SU-DHL-6 (cell line): ENCODE results near the gene SOD1.
"Not testable (repeated sequence)": the region's sequence is repeated elsewhere in the genome, so short reads cannot be mapped to it uniquely, and the experiment has no call there.

ENCODE experiments used
- H2AFZ ChIP-seq: fragments of 200-600 bp; sonication (generic); 2 replicates; pipeline ENCODE4 v1.6.1; 2014; ENCODE audit warnings: low read depth, mild to moderate bottlenecking, moderate library complexity, mixed read lengths, antibody characterized with exemption, low read length; ENCODE audit not compliant: severe bottlenecking
- H3F3A ChIP-seq: fragments of 200-600 bp; shearing (Covaris generic); 2 replicates; pipeline ENCODE4 v1.6.0; 2016; ENCODE audit warnings: antibody characterized with exemption, mild to moderate bottlenecking; ENCODE audit not compliant: insufficient read depth
- H3K27ac ChIP-seq: fragments of 200-600 bp; sonication (generic); 2 replicates; pipeline ENCODE4 v1.5.1; 2016; ENCODE audit warnings: low read depth, mild to moderate bottlenecking, low read length, moderate library complexity, mixed read lengths
- H3K27me3 ChIP-seq: fragments of 200-600 bp; sonication (generic), shearing (Covaris generic); 2 replicates; pipeline ENCODE4 v1.6.0; 2014; ENCODE audit warnings: mild to moderate bottlenecking, low read length
- H3K36me3 ChIP-seq: fragments of 200-600 bp; sonication (generic); 2 replicates; pipeline ENCODE4 v1.6.1; 2014; ENCODE audit warnings: mild to moderate bottlenecking, low read length, mixed read lengths
- H3K4me2 ChIP-seq: fragments of 300-600, 200-600 bp; shearing (Covaris generic), sonication (generic); 2 replicates; pipeline ENCODE4 v1.6.0; 2014; ENCODE audit warnings: low read length, low read depth, mild to moderate bottlenecking; ENCODE audit not compliant: poor library complexity, severe bottlenecking
- H3K4me3 ChIP-seq: fragments of 200-600 bp; sonication (generic); 2 replicates; pipeline ENCODE4 v1.5.1; 2014; ENCODE audit warnings: antibody characterized with exemption, low read length, mild to moderate bottlenecking, mixed read lengths; ENCODE audit not compliant: insufficient read depth, poor library complexity, severe bottlenecking
- H3K79me2 ChIP-seq: fragments of 200-600 bp; sonication (generic); 2 replicates; pipeline ENCODE4 v1.6.1; 2014; ENCODE audit warnings: mild to moderate bottlenecking, low read length, moderate library complexity; ENCODE audit not compliant: insufficient read depth
- H3K9ac ChIP-seq: fragments of 200-600 bp; sonication (generic); 2 replicates; pipeline ENCODE4 v1.7.0; 2014; ENCODE audit warnings: mild to moderate bottlenecking, low read length
- H3K9me2 ChIP-seq: fragments of 200-600 bp; sonication (generic); replicated peaks from 2 replicates; pipeline ENCODE4 v1.6.1; 2014; ENCODE audit warnings: low read length; ENCODE audit not compliant: insufficient read depth
- H3K9me3 ChIP-seq: fragments of 200-600 bp; sonication (generic); 2 replicates; pipeline ENCODE4 v1.6.1; 2014; ENCODE audit warnings: low read length, mixed read lengths; ENCODE audit not compliant: insufficient read depth
- H4K20me1 ChIP-seq: fragments of 200-600 bp; sonication (generic); 2 replicates; pipeline ENCODE4 v1.6.1; 2014; ENCODE audit warnings: low read depth, mild to moderate bottlenecking, antibody characterized with exemption, low read length, moderate library complexity, mixed read lengths
- EZH2phosphoT487 ChIP-seq: fragments of 200-600 bp; sonication (generic), shearing (Covaris generic); conservative IDR thresholded peaks from 2 replicates; pipeline ENCODE4 v1.6.1; 2018; ENCODE audit warnings: mild to moderate bottlenecking, antibody characterized with exemption, low read length, moderate library complexity, mixed read lengths
- TF ChIP-seq, protein P1 (sequence below): fragments of 200-600 bp; sonication (generic); IDR thresholded peaks from one replicate; pipeline ENCODE4 v1.5.1; 2017; ENCODE audit warnings: antibody characterized with exemption, mild to moderate bottlenecking, low read length, moderate library complexity; ENCODE audit not compliant: insufficient read depth, poor library complexity, severe bottlenecking

The SOD1 gene

DNA sequence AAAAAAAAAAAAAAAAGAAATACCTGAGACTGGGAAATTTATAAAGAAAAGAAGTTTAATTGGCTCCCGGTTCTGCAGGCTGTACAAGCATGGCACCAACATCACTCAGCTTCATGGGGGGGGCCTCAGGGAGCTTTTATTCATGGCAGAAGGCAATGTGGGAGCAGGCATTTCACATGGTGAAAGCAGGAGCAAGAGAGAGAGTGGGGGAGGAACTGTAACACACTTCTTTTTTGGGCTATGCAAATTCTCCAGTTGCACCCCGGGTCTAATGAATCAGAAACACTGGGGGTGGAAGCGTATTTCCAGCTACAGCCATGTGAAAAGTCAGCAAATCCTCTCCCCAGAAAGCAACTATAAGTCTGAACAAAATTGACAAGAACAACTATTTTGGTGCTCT lies 11.8 kb upstream of the SOD1 start:
- H3K79me2 ChIP-seq, result no peaks in the 10 kb centered on the region
- TF ChIP-seq, protein P1, sequence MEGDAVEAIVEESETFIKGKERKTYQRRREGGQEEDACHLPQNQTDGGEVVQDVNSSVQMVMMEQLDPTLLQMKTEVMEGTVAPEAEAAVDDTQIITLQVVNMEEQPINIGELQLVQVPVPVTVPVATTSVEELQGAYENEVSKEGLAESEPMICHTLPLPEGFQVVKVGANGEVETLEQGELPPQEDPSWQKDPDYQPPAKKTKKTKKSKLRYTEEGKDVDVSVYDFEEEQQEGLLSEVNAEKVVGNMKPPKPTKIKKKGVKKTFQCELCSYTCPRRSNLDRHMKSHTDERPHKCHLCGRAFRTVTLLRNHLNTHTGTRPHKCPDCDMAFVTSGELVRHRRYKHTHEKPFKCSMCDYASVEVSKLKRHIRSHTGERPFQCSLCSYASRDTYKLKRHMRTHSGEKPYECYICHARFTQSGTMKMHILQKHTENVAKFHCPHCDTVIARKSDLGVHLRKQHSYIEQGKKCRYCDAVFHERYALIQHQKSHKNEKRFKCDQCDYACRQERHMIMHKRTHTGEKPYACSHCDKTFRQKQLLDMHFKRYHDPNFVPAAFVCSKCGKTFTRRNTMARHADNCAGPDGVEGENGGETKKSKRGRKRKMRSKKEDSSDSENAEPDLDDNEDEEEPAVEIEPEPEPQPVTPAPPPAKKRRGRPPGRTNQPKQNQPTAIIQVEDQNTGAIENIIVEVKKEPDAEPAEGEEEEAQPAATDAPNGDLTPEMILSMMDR, result no peak
- TF ChIP-seq EZH2phosphoT487, result no peak
- peak overlapping the region; percentile 75 for H2AFZ ChIP-seq
- peak overlapping the region; percentile 38 for H3K9ac ChIP-seq
- H3K27me3 ChIP-seq, result no peaks in the 10 kb centered on the region
- H3F3A ChIP-seq, result no peaks in the 10 kb centered on the region
- H3K36me3 ChIP-seq, result no peaks in the 10 kb centered on the region
- H3K4me2 ChIP-seq, result peak overlapping the region; percentile 54
- no peaks in the 10 kb centered on the region for H3K9me2 ChIP-seq
- no peaks in the 10 kb centered on the region for H4K20me1 ChIP-seq
- peak overlapping the region; percentile 33 for H3K27ac ChIP-seq
- H3K9me3 ChIP-seq, result peaks cover 7% of the 10 kb centered on the region; the same call in 1 of the 2 replicates
- H3K4me3 ChIP-seq, result peak overlapping the region; percentile 3

DNA sequence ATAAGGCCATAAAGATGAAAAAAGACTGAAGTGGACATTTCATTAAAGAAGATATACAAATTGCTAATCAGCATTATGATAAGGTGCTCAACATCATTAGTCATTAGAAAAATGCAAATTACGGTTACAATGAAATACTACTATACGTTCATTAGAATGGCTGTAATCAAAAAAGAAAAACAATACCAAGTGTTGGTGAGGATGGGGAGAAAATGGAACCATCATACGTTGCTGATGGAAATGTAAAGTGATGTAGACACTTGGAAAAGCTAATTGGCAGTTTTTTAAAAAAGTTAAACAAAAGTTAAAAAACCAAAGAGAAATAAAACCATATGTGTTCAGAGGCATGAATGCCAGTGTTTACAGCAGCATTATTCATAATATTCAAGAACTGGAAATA lies 8.6 kb upstream of the SOD1 start:
- Histone ChIP-seq H2AFZ (no peak overlapping the region), H3K9me2 (no peaks in the 10 kb centered on the region), H3K9me3 (peaks cover 7% of the 10 kb centered on the region; the same call in 1 of the 2 replicates), H3K36me3 (no peaks in the 10 kb centered on the region), H4K20me1 (no peaks in the 10 kb centered on the region), H3K4me2 (no peak overlapping the region), H3K79me2 (no peaks in the 10 kb centered on the region), H3K4me3 (no peak overlapping the region), H3K27me3 (no peaks in the 10 kb centered on the region), H3F3A (no peaks in the 10 kb centered on the region), H3K9ac (no peak overlapping the region), H3K27ac (no peak overlapping the region)
- no peak for TF ChIP-seq EZH2phosphoT487
- TF ChIP-seq, protein P1, result no peak

DNA sequence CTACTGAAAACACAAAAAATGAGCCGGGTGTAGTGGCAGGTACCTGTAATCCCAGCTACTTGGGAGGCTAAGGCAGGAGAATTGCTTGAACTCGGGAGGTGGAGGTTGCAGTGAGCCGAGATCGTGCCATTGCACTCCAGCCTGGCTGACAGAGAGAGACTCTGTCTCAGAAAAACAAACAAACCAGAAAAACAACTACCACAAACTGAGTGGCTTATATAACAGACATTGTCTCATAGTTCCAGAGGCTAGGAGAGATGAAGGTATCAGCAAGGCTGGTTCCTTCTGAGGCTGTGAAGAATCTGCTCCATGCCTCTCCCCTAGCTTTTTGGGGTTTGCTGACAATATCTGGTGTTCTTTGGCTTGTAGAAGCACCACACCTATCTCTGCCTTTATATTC lies 8.0 kb upstream of the SOD1 start:
- H3K79me2 ChIP-seq, H3F3A ChIP-seq, H3K4me3 ChIP-seq, H3K27ac ChIP-seq, H4K20me1 ChIP-seq, H3K4me2 ChIP-seq, H3K27me3 ChIP-seq, H3K9me3 ChIP-seq, H3K9ac ChIP-seq, H3K9me2 ChIP-seq, H3K36me3 ChIP-seq, H2AFZ ChIP-seq: not testable (repeated sequence)

DNA sequence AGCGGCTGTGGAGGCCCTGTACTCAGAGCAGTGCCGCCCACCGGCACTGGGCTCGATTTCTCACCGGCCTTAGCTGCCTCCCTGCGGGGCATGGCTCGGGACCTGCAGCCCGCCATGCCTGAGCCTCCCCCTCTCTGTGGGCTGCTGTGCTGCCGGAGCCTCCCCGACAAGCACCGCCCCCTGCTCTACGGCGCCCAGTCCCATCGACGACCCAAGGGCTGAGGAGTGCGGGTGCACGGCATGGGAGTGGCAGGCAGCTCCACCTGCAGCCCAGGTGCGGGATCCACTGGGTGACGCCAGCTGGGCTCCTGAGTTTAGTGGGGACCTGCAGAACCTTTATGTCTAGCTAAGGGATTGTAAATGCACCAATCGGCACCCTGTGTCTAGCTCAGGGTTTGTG lies 5.2 kb upstream of the SOD1 start:
- H3K9me2 ChIP-seq, result no peaks in the 10 kb centered on the region
- TF ChIP-seq, protein P1, result no peak
- TF ChIP-seq EZH2phosphoT487, result no peak
- no peak overlapping the region for H3K4me2 ChIP-seq
- H3K79me2 ChIP-seq, result no peaks in the 10 kb centered on the region
- no peak overlapping the region for H3K9ac ChIP-seq
- H3K36me3 ChIP-seq, result no peaks in the 10 kb centered on the region
- H3K27me3 ChIP-seq, result no peaks in the 10 kb centered on the region
- H3K27ac ChIP-seq, result no peak overlapping the region
- H2AFZ ChIP-seq, result no peak overlapping the region
- H3F3A ChIP-seq, result peaks cover 4% of the 10 kb centered on the region; the same call in 1 of the 2 replicates
- H3K4me3 ChIP-seq, result no peak overlapping the region
- peaks cover 7% of the 10 kb centered on the region; the same call in 1 of the 2 replicates for H3K9me3 ChIP-seq
- no peaks in the 10 kb centered on the region for H4K20me1 ChIP-seq

DNA sequence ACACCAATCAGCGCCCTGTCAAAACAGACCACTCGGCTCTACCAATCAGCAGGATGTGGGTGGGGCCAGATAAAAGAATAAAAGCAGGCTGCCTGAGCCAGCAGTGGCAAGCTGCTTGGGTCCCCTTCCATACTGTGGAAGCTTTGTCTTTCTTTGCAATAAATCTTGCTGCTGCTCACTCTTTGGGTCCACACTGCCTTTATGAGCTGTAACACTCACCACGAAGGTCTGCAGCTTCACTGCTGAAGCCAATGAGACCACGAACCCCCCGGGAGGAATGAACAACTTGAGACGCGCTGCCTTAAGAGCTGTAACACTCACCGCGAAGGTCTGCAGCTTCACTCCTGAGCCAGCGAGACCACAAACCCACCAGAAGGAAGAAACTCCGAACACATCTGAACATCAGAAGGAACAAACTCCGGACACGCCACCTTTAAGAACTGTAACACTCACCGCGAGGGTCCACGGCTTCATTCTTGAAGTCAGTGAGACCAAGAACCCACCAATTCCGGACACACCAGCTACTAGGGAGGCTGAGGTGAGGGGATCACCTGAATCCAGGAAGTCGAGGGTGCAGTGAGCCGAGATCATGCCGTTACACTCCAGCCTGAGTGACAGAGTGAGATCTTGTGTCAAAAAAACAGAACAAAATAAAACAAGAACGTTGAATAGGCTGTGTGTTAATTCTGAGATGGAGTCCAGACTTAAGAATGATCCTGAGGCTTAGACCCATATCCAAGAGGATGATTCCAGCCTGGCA lies 4.5 kb upstream of the SOD1 start:
- not testable (repeated sequence) for H3K36me3 ChIP-seq, H3K4me2 ChIP-seq

More for the DNA sequence above, 4.5 kb upstream of the SOD1 start:
- not testable (repeated sequence) for H3K4me3 ChIP-seq, H3K9ac ChIP-seq, H4K20me1 ChIP-seq, H3F3A ChIP-seq, H3K9me3 ChIP-seq, H3K79me2 ChIP-seq, H3K27me3 ChIP-seq, H3K9me2 ChIP-seq, H3K27ac ChIP-seq
- H2AFZ ChIP-seq, result peak overlapping the region; percentile 46
